OCI-LY7 (cell line): ENCODE results near the gene ADAM12. TPM values are rescaled to one million over a fixed set of nuclear protein-coding genes. Genes with fewer than 3 reads are reported as not detected.

Experiments used
- BruUV-seq: library from RNA; stranded (reverse); fragments of 400-500 nt; replicated peaks from 2 replicates; lab custom pipeline; 2021; lab: Mats Ljungman, UMichigan
- CTCF ChIA-PET: fragments of 300-600 bp; sonication (Branson Sonifier 250); formaldehyde crosslinking; loops from one replicate; lab custom pipeline; 2022; ENCODE audit warnings: antibody characterized with exemption; ENCODE audit not compliant: unreplicated experiment; lab: Charles Lee
- POLR2A ChIA-PET: fragments of 300-600 bp; sonication (Branson Sonifier 250); formaldehyde crosslinking; loops from one replicate; lab custom pipeline; 2022; ENCODE audit warnings: antibody characterized with exemption; lab: Charles Lee
- DNase-seq: peaks from one replicate; pipeline ENCODE4 v3.0.0-alpha.2; 2015; ENCODE audit warnings: low spot score
- H2AFZ ChIP-seq: fragments of 200-600 bp; sonication (generic), shearing (Covaris generic); 2 replicates; pipeline ENCODE4 v1.6.1; 2014; ENCODE audit warnings: mild to moderate bottlenecking, antibody characterized with exemption, low read length, moderate library complexity
- H3K27ac ChIP-seq: fragments of 200-600 bp; sonication (generic); 2 replicates; pipeline ENCODE4 v1.5.1; 2014; ENCODE audit warnings: mixed run types, low read depth, mild to moderate bottlenecking, moderate library complexity, low read length, inconsistent platforms; ENCODE audit not compliant: poor library complexity, severe bottlenecking
- H3K36me3 ChIP-seq: fragments of 200-600 bp; sonication (generic); 2 replicates; pipeline ENCODE4 v1.6.1; 2014; ENCODE audit warnings: mild to moderate bottlenecking, antibody characterized with exemption, low read length, moderate library complexity, mixed read lengths; ENCODE audit not compliant: insufficient read depth
- H3K4me1 ChIP-seq: fragments of 200-600 bp; sonication (generic); 2 replicates; pipeline ENCODE4 v1.5.1; 2014; ENCODE audit warnings: mild to moderate bottlenecking, low read length; ENCODE audit not compliant: insufficient read depth, poor library complexity, severe bottlenecking
- H3K4me2 ChIP-seq: fragments of 200-600 bp; sonication (generic); 2 replicates; pipeline ENCODE4 v1.6.1; 2014; ENCODE audit warnings: mild to moderate bottlenecking, low read length
- H3K4me3 ChIP-seq: fragments of 200-600 bp; sonication (generic); 2 replicates; pipeline ENCODE4 v1.5.1; 2014; ENCODE audit warnings: mild to moderate bottlenecking, low read depth, low read length; ENCODE audit not compliant: poor library complexity, severe bottlenecking
- H3K79me2 ChIP-seq: fragments of 200-600 bp; sonication (generic); 2 replicates; pipeline ENCODE4 v1.6.1; 2016; ENCODE audit warnings: low read depth, mild to moderate bottlenecking, low read length, moderate library complexity, mixed read lengths; ENCODE audit not compliant: insufficient read depth
- H3K9me2 ChIP-seq: fragments of 200-600 bp; sonication (generic); 2 replicates; pipeline ENCODE4 v1.6.1; 2016; ENCODE audit warnings: mild to moderate bottlenecking, low read length, mixed read lengths; ENCODE audit not compliant: insufficient read depth
- H3K9me3 ChIP-seq: fragments of 200-600 bp; sonication (generic); 2 replicates; pipeline ENCODE4 v1.6.1; 2014; ENCODE audit warnings: mild to moderate bottlenecking, mixed run types, low read length, mixed read lengths
- H4K20me1 ChIP-seq: fragments of 200-600 bp; sonication (generic); 2 replicates; pipeline ENCODE4 v1.6.1; 2014; ENCODE audit warnings: mild to moderate bottlenecking, antibody characterized with exemption, low read length, moderate library complexity, mixed read lengths; ENCODE audit not compliant: insufficient read depth
- CTCF ChIP-seq: fragments of 200-600 bp; sonication (generic); conservative IDR thresholded peaks from 2 replicates; pipeline ENCODE4 v1.5.1; 2014; ENCODE audit warnings: mild to moderate bottlenecking, antibody characterized with exemption, low read length, moderate library complexity, mixed read lengths
- EZH2phosphoT487 ChIP-seq: fragments of 200-600 bp; sonication (generic); IDR thresholded peaks from 2 replicates; pipeline ENCODE4 v1.6.1; 2018; ENCODE audit warnings: low read depth, borderline replicate concordance, mild to moderate bottlenecking, mixed run types, antibody characterized with exemption, low read length, moderate library complexity, mixed read lengths
- intact Hi-C: fragments of 100-400 bp; cut with micrococcal nuclease; formaldehyde crosslinking; loops from one replicate; pipeline ENCODE4 v1.10.0; 2022; ENCODE audit not compliant: unreplicated experiment
- total RNA-seq, 2 experiments: library from RNA; depleted of rRNA in 1 of 2; stranded (reverse); fragments of >200 nt in 1 of 2; shearing (Covaris generic) in 1 of 2; gene quantifications; 2 replicates each; pipeline ENCODE4 v1.2.3, GENCODE V29; 2014 to 2022

ADAM12 gene
- total RNA-seq, 2 experiments from 2014 or later, result 0.06 TPM; not detected in 1

GRCh38 chr10:126163506-126163905 is 224.8 kb downstream of the ADAM12 start:
- H3K36me3 ChIP-seq, result no peaks in the 10 kb centered on the region
- no TSS peak for BruUV-seq
- H3K4me1 ChIP-seq, result no peaks in the 10 kb centered on the region
- ChIA-PET CTCF (no interaction called here), POLR2A (no interaction called here)
- no peaks in the 10 kb centered on the region for H3K9me3 ChIP-seq
- no peak overlapping the region for H3K4me2 ChIP-seq
- no peak overlapping the region for H3K4me3 ChIP-seq
- intact Hi-C loops, result no loop called here
- H3K27ac ChIP-seq, result no peak overlapping the region
- no peak for TF ChIP-seq EZH2phosphoT487
- TF ChIP-seq CTCF, result no peak
- no peak for DNase-seq
- no peaks in the 10 kb centered on the region for H3K79me2 ChIP-seq
- H2AFZ ChIP-seq, result no peak overlapping the region
- H3K9me2 ChIP-seq, result no peaks in the 10 kb centered on the region
- H4K20me1 ChIP-seq, result no peaks in the 10 kb centered on the region

- Histone ChIP-seq H3K9me2 (no peaks in the 10 kb centered on the region), H3K9me3 (no peaks in the 10 kb centered on the region), H4K20me1 (no peaks in the 10 kb centered on the region), H3K79me2 (no peaks in the 10 kb centered on the region), H3K4me1 (no peaks in the 10 kb centered on the region), H3K36me3 (no peaks in the 10 kb centered on the region), H2AFZ (no peak overlapping the region), H3K4me2 (no peak overlapping the region), H3K27ac (no peak overlapping the region), H3K4me3 (no peak overlapping the region)
- ChIA-PET POLR2A (no interaction called here), CTCF (no interaction called here)
- BruUV-seq, result no TSS peak
- intact Hi-C loops, result no loop called here
- TF ChIP-seq EZH2phosphoT487 (no peak), CTCF (no peak)
- DNase-seq, result no peak
Measured at GRCh38 chr10:126161691-126162090, 226.6 kb downstream of the ADAM12 start.

GRCh38 chr10:126160971-126161630 is 227.2 kb downstream of the ADAM12 start:
- Histone ChIP-seq H3K36me3 (no peaks in the 10 kb centered on the region), H3K9me3 (no peaks in the 10 kb centered on the region), H2AFZ (no peak overlapping the region), H4K20me1 (no peaks in the 10 kb centered on the region), H3K4me2 (no peak overlapping the region), H3K9me2 (no peaks in the 10 kb centered on the region), H3K79me2 (no peaks in the 10 kb centered on the region), H3K27ac (no peak overlapping the region), H3K4me3 (no peak overlapping the region), H3K4me1 (no peaks in the 10 kb centered on the region)
- CTCF ChIA-PET, result no interaction called here
- TF ChIP-seq EZH2phosphoT487 (no peak), CTCF (peak; percentile 40)
- intact Hi-C loops, result no loop called here
- no TSS peak for BruUV-seq
- DNase-seq, result no peak
- POLR2A ChIA-PET, result no interaction called here
